Gastroesophageal sphincter (tissue), 3 donors: Measurements from ENCODE around the gene CCDC107.
"Not testable (repeated sequence)": the region's sequence is repeated elsewhere in the genome, so short reads cannot be mapped to it uniquely, and the experiment has no call there.

Experiments used
- CTCF ChIP-seq, 4 experiments: fragments of 200-600 bp in 2 of 4; fragments of 450-650 bp in 2 of 4; sonication (generic) in 1 of 4; IDR thresholded peaks; one replicate each; pipeline ENCODE4 v1.5.1; 2017 to 2019; ENCODE audit warnings: antibody characterized with exemption in 4 of 4, mild to moderate bottlenecking in 2 of 4, moderate library complexity in 2 of 4
- POLR2A ChIP-seq, 2 donors: fragments of 450-650 bp; IDR thresholded peaks; one replicate each; pipeline ENCODE4 v1.6.1; 2017; ENCODE audit warnings: antibody characterized with exemption in 2 of 2, mild to moderate bottlenecking in 2 of 2, moderate library complexity in 1 of 2
- POLR2AphosphoS5 ChIP-seq: sonication (generic); formaldehyde crosslinking; IDR thresholded peaks from one replicate; pipeline ENCODE4 v1.6.1; 2017; ENCODE audit warnings: antibody characterized with exemption

GRCh38 chr9:35645736-35646135 is 12.4 kb upstream of the CCDC107 start:
- TF ChIP-seq CTCF (IDR thresholded peaks at IDR 0.05); POLR2A (IDR thresholded peaks at IDR 0.05); POLR2AphosphoS5: not testable (repeated sequence)
